SIG-M5 (cell line): ENCODE measurements around the gene PGD.
"Not testable (repeated sequence)": the region's sequence is repeated elsewhere in the genome, so short reads cannot be mapped to it uniquely, and the experiment has no call there.

Experiments used
- DNase-seq: peaks from one replicate; lab custom pipeline; 2025; lab: John Stamatoyannopoulos, UW

PGD gene

DNA sequence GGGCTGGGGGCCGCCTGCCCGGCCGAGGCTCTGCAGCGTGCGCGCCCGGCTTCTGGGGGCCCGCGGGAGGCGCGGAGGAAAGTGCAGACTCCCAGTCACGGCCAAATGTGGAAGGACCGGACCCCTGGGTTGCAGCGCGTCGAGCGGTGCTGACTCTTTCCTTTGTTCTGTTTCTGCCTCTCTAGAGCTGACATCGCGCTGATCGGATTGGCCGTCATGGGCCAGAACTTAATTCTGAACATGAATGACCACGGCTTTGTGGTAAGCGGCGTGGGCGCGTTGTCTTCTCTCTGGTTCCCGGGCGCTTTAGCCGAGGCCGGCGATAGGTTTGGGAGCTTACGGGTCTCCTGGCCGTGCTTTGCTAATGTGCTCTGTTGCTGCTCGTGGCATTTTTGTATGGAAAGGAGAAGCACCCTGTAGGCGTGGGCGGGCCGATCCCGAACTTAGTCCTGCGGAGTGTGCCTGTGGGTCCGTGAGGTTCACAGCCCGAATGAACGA is 629 bp downstream of the PGD start:
- no peak for DNase-seq

DNA sequence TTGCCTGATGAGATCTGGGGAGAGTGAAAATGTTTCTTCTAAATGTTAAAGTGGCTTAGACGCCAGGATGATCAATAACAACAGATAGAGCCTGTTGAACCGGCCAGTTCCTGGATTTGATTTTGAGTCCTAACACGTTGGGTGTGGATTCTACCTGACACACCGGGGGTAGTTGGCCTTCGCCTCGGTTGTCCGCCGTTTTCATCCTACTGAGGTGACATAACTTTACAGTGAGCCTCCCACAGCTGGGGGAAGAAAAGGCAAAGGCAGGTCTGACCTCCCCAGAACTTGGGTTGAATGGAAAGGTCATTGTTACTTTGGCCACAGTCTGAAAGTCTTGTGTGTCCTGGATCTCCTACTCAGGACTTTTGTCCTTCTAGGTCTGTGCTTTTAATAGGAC is 1.1 kb downstream of the PGD start:
- no peak for DNase-seq

DNA sequence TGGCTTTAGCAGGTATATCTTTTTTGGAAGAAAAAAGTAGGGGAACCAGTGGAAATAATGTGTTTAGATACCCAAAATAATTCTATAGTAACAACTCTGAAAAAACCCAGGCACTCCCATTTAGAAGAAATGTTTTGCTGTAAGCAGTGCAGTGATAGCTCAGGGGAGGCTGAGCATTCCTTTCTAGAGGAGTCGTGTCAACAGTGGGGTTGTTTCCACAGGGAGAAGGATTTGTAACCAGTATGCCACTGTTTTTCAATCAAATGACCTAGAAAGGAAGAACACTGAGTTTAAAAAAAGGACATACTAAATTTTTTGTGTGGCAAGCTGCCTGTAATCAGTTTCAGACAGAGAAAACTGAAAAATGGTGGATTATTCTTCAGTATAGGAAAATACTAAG is 2.4 kb downstream of the PGD start:
- DNase-seq, result no peak

DNA sequence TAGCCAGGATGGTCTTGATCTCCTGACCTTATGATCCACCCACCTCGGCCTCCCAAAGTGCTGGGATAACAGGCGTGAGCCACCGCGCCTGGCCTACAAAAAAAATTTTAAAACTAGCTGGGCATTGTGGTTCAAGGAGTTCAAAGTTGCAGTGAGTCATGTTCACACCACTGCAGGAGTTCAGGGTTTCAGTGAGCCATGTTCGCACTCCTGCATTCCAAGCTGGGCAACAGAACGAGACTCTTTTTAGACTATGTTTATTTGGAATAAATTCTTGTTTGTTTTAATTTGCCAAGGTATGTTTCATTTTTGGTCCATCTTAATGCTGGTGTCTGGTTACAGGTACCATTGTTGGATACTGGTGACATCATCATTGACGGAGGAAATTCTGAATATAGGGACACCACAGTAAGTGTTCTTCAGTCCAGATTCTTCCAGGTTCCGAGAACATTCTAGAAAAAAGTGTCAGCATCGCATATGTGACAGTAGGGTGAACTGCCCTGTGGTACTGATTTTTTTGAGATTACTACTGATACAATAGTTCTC is 3.9 kb downstream of the PGD start:
- DNase-seq, result no peak

DNA sequence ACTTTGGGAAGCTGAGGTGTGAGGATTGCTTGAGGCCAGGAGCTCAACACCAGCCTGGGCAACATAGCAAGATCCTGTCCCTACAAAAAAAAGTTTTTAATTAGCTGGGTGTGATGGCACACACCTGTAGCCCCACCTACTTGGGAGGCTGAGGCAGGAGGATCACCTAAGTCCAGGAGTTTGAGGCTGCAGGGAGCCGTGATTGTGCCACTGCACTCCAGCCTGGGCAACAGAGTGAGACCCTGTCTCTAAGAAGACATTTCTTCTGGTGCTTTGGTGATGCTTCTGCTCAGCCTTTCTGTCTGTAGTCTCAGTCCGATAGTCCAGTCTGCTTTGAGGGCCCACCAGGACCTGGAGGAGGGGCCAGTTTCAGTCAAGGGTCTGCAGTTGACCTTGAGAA is 8.3 kb downstream of the PGD start:
- DNase-seq, result no peak

DNA sequence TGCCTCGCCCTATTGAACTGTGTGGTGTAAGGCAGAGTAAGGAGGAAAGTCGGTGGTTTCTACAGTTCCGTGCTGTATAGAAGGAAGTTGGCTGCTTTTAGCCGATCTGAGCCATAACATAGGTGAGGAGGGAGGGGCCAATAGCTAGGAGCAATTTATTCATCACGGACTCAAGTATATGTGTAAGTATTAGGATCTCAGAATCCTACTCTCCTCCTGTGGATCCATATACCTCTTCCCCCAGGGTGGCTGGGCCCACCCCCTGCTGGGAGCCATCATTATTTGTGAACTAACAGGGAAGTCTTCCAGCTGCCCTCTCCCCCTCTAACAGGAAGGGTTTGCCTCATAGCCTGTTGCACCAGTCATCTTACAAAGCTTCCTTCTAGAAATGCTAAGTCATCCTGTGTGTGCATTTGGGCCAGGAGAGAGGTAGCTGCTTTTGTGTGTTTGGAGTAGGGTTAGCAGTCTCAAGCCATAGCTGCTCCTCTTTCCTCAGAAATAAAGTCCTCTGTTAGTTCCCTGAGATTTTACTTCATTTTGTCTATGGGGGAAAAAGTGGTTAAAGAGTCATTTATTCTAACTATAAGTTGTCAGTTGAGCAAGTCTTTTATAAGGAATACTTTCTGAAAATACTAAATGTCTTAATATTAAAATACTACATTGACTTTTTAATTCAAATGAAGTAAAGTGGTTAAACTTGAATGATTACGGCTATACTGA is 16.5 kb downstream of the PGD start:
- DNase-seq, result peak; percentile 70

DNA sequence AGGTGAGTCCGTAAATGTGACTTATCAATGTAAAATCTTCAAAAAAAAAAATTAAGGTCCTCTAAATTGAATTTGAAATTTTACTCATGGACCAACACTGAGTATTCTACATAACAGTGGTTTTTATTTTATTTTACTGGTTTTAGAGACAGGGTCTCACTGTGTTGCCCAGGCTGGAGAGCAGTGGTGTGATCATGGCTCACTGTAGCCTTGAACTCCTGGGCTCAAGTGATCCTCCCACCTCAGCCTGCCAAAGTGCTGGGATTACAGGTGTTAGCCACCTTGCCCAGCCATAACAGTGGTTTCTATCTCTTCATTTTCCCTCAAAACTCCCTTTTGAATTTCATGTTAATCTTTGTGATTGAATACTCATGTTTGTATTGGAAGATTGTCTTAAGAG is 17.1 kb downstream of the PGD start:
- not testable (repeated sequence) for DNase-seq

DNA sequence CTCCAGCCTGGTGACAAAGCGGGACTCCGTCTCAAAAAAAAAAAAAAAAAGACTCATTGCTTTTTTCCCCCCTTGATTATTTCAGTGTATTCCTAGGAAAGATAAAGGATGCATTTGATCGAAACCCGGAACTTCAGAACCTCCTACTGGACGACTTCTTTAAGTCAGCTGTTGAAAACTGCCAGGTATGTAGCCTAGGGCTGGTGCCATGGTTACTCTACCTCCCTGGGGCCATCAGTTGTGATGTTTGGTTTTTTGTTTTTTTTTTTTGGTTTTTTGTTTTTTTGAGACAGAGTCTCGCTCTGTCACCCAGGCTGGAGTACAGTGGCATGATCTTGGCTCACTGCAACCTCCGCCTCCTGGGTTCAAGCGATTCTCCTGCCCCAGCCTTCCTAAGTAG is 19.9 kb downstream of the PGD start:
- DNase-seq, result not testable (repeated sequence)

DNA sequence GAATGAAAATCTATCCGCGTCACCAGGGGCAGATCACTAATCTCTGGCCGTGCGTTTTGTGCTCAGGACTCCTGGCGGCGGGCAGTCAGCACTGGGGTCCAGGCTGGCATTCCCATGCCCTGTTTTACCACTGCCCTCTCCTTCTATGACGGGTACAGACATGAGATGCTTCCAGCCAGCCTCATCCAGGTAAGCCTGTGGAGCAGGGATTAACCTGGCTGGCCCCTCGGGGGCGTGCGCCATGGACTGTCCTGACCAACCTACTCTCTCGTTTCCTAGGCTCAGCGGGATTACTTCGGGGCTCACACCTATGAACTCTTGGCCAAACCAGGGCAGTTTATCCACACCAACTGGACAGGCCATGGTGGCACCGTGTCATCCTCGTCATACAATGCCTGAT is 20.5 kb downstream of the PGD start:
- no peak for DNase-seq

DNA sequence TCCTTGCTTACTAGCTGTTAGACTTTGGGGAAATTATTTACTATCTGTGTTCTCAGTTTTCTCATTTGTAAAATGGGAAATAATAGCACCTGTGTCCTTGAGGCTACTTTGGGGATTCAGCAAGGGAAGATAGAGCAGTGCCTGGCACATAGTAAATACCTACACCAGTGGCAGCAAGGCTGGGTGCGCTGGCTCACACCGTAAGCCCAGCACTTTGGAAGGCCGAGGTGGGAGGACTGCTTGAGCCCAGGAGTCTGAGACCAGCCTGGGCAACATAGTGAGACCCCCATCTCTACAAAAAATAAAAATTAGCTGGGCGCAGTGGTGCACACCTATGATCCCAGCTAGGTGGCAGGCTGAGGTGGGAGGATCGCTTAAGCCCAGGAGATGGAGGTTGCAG is 22.8 kb downstream of the PGD start:
- no peak for DNase-seq

DNA sequence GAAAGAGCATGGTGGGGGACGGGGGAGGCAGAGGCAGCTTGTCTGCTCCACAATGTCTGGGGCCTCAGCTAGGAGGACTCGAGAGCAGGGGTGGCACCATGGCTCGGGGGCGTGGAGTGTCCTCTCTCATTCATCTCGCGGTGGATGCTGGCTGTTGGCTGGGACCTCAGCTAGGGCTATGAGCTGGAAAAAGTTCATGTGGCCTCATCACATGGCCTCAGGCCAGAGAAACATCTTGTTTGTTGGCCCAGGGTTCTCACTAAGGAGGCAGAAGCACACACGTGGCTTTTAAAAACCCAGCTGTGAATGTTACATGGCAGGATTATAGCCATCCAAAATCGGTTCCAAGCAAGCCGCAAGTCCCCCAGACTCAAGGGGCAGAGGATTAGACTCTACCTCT is 25.2 kb downstream of the PGD start:
- no peak for DNase-seq

DNA sequence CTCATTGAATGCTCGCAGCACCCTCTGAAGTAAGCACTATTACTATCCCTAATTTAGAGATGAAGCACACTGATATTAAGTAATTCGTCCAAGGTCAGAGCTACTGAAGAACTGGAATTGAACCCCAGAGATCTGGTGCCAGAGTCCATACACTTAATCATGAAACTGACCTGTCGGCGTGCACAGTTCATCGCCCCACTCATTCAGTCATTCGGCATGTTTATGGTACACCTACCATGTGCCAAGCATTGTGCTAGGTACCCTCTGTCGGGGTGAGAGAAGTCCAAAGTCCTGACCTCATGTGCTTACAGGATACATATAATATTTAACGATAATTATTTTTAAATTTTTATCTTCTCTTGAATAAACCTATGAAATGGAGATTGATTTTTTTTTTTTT is 25.8 kb downstream of the PGD start:
- DNase-seq, result no peak

DNA sequence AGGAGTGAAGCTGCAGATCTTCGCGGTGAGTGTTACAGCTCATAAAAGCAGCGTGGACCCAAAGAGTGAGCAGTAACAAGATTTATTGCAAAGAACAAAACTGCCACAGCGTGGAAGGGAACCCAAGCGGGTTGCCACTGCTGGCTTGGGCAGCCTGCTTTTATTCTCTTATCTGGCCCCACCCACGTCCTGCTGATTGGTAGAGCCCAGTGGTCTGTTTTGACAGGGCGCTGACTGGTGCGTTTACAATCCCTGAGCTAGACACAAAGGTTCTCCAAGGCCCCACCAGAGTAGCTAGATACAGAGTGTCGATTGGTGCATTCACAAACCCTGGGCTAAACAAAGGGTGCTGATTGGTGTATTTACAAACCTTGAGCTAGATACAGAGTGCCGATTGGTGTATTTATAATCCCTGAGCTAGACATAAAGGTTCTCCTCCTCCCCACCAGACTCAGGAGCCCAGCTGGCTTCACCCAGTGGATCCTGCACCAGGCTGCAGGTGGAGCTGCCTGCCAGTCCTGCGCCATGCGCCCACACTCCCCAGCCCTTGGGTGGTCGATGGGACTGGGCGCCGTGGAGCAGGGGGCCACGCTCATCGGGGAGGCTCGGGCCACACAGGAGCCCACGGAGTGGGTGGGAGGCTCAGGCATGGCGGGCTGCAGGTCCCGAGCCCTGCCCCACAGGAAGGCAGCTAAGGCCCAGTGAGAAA is 27.1 kb downstream of the PGD start:
- DNase-seq, result not testable (repeated sequence)

DNA sequence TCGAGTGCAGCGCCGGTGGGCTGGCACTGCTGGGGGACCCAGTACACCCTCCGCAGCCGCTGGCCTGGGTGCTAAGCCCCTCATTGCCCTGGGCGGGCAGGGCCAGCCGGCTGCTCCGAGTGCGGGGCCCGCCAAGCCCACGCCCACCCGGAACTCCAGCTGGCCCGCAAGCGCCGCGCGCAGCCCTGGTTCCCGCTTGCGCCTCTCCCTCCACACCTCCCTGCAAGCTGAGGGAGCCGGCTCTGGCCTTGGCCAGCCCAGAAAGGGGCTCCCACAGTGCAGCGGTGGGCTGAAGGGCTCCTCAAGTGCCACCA is 27.6 kb downstream of the PGD start:
- DNase-seq, result not testable (repeated sequence)

DNA sequence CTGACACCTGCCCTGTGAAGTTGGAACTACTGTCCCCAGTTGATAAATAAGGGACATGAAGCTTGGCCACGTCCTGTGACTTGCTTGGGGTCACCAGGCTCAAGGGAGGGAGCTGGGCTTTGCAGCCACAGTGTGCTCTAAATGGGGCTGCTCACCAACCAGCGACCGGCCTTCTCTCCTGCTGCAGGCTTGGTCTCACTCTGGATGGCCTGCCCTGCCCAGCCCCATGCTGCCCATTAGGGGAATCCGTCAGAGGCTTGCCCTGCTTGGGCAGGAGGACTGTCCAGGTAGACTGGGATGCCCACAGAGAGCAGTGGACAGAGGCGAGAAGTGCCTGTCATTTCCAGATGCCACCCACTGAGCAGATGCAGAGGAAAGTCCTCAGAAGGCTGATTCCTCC is 30.1 kb downstream of the PGD start:
- no peak for DNase-seq

DNA sequence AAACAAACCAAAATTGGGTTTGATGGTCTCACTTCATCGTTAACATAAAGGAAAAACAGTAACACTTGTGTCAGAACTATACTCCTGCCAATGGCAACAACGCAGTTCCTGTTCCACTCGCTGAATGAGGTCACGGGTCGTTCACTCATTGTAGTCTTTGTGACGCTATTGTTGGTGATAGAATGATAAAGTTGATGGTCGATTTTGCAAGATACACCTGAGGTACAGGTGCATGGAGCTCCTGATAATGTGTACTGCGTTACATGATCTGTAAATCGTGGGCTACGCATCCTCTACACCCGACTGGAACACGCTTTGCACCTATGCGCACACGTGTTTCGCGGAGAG is 31.0 kb downstream of the PGD start:
- DNase-seq, result no peak

DNA sequence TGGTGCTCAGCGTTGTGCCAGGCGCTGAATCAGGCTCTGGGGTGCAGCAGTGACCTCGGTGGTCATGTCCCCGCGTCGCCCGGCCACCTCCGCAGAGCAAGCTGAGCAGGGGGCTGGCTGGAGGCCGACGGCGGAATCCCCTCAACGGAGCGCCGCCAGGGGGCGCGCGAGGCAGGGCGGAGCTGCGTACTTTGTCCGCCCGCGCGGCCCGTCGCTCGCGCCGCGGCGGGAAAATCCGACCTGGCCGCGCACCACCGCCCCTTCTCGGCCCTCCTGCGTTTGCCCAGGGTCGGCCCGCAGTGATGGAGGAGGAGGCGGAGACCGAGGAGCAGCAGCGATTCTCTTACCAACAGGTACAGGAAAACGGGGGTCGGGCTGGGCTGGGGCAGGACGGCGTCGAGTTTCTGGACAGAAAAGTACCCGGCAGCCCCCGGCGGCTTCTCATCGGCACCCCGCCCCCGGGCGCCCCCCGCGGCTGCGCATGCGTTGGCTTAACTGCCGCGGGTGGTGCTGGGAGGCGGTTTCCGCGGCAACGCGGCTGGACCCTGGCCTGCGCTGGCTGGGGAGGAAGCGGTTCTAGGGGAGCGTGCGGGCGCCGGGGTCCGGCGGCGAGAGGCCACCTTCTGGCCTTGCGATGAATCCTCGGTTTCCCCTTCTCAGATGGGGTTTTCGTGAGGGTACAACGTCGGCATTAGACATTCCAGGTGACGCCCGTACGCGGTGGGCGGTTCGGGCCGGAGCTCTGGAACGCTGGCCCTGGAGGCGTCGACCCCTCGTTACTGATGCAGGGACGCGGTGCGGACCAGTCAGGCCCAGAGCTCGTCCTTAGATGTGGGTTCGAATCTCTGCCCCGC is 31.6 kb downstream of the PGD start, which contains the start of gene CENPS:
CENPS (plus strand) TSS at position 218 of the 854 bp plus-strand sequence; CDS start at position 303, 85 bp downstream.
- DNase-seq, result no peak

DNA sequence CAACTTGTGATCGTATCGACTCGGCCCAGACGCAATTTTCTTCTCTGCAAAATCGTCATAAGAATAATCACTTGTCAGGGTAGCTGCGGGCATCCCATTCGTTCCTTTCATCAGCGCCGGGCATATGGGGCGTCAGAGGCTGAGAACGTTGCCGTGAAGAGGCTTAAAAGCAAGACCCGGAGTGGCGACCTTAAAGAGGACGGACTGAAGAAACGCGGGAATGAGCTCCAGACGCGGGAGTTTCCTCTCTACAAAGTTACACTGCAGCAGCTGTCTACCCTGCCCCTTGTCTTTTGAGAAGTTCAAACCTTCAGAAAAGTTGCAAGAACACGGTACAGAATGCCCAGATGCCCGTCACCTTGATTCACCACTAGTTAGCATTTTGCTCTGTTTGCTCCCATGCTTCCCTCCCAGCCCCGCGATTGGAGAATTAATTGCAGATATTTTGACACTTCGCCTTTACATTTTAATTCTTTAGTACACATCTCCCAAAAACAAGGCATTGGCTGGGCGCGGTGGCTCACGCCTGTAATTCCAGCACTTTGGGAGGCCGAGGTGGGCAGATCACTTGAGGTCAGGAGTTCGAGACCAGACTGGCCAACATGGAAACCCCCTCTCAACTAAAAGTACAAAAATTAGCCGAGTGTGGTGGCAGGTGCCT is 32.3 kb downstream of the PGD start:
- no peak for DNase-seq

DNA sequence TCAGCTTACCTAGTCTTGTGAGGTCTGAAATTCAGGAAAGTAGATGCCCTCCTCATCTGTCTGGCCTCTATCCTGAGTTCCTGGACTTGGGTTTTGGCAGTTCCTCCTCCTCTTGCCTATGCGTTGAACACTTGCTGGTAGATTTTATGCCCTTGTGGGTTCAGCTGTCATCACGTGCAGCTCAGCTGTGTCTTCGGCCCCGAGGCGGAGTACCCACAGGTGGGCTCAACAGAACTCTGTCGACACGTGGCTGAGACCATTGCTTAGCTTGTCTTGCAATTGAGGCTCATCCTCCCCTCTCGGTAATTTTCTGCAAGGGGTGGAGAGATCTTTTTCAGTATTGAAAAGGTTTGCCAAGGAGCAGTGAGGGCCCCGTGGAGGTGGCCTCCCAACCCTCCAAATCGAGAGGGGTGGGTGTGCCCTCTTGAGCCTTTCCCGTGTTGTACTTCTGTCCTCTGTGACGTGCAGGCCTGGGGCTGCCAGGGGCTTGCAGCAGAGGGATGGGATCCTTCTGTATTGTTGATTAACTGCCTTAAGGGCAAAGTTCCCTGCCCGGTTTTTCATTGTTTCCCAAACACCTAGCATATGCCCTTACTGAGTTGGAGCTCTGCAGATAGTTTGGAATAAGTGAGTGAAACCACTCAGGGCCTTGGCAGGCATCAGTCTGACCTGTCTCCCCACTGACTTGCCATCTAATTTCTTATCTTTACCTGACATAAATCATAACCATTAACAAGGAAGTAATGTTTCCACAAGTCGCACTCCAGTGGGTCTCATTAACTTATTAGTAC is 34.2 kb downstream of the PGD start:
- DNase-seq, result no peak

DNA sequence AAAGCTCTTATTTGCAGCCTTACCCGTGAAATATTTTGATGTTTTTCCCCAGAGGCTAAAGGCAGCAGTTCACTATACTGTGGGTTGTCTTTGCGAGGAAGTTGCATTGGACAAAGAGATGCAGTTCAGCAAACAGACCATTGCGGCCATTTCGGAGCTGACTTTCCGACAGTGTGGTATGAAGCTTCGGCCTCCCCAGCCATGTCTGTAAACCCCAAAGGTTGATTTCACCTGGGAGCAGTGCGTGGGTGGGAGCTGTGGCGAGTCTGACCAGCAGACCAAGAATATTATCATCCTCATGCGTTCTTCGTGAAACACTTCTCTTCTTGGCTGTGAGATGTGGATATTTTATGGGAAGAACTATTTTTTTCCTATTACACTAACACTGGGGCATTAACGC is 34.9 kb downstream of the PGD start:
- DNase-seq, result no peak

DNA sequence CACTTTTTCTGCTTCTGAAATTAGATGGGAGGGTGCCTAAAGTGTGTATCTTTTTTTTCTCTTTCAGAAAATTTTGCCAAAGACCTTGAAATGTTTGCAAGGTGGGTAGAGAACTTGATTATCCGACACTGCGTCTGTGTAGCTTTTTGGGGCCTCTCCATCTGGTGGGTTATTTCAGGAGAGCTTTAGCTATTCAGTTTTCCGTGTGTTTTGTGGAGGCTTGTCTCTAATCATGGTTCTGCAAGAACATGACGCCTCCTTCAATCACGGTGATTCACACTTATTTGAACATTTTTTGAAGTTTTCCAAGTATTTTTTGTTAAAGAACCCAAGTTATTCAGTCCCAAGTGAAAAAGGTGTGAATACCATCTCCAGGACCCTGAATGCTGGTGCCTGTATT is 35.7 kb downstream of the PGD start:
- no peak for DNase-seq
